ENCODE data around the gene TMEM184A.

The TMEM184A gene

DNA sequence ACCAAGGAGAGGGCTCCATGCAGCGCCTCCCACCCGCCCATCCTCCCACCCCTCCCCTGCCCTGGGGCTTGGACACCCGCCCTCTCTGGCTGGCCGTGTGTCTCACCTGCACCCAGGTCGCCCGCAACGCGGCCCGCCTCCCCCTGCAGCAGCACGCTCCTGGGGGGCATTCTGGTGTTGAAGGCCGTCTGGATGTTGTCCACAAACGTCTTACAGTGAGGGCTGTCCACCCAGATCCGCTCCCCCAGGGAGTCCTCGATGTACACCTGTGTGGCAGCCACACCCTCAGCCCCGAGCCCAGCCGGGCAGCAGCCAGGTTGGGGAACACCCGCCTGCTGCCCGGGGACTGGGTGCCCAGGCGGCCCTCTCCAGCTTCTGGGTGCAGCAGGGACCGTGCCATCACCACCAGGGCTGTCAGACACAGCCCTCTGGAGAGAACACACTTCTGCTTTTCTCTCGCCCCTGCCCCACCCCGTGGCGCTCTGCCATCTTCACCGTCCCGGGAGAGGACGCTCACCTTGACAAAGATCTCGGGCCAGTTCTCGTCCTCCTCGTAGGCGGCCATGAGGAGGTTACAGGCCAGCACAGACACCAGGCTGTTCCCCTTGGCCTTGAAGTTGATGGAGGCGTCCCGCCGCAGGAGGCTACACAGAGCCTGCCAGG, 56.5 kb downstream of the TMEM184A start:
- no peak for DNase-seq

DNA sequence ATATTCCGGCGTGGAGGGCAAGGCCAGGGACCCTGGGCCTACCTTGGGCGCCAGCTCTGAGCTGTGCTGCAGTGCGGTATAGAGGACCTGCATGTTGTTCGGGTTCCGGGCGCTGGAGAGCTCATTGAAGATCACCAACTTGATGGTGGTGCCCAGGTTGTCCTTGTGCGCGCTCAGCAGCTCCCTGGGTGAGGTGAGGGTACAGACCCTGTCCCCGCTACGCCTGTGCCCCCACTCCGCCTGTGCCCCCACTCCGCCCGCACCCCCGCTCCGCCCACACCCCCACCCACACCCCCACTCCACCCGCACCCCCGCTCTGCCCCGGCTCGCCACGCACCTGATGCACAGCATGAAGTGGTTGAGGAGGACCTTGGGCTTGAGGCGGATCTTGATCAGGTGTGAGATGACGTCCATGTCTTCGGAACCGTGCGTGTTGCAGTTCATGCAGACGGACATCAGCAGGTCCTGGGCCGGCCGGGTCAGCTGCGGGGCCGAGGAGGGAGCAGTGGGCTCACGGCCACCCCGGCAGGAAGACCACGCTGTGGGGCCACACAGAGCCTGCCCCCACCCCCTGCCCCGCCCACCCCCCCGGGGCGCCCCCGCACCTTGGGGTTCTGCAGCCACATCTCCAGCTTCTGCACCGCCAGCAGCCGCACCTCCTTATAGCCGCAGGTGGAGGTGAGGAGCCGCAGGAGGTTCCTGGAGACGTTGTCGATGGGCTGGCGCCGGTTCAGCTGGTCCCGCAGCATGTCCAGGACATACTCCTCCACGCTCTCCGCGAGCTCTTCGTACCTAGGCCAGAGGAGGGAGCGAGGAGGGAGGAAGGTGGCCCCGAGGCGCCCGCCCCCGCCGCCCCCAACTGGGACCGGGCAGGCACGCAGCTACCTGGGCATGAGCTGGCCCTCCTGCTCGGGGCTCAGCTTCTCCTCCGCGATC, 57.4 kb downstream of the TMEM184A start:
- no peak for DNase-seq

DNA sequence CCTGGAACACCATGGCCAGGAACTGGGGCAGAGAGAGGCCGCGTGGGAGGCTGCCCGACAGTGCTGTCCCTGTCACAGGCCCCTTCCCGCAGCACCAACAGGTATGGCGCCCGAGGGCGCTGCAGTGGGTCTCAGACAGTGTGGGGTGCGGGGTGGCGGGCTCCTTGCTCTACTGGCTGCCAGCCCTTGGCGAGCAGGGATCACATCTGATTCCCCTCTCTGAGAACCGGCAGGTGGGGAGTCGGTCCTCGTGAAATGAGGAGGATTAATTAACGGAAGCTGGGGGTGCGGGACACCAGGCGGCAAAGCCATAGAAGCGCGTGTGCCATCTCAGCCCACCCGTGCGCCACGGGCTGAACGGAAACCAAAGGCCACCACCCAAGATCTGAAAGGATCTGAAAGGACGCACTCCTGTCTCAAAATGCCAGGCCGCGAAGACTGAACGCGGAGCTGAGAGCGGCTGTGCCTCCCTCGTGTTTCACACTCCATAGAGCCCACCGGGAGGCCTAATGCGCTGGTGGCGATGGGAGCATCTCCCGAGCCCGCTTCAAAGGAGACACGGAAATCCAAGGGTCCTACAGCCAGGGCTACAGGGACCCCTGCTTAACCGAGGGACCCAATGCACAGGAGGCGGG, 58.6 kb downstream of the TMEM184A start:
- no peak for DNase-seq

DNA sequence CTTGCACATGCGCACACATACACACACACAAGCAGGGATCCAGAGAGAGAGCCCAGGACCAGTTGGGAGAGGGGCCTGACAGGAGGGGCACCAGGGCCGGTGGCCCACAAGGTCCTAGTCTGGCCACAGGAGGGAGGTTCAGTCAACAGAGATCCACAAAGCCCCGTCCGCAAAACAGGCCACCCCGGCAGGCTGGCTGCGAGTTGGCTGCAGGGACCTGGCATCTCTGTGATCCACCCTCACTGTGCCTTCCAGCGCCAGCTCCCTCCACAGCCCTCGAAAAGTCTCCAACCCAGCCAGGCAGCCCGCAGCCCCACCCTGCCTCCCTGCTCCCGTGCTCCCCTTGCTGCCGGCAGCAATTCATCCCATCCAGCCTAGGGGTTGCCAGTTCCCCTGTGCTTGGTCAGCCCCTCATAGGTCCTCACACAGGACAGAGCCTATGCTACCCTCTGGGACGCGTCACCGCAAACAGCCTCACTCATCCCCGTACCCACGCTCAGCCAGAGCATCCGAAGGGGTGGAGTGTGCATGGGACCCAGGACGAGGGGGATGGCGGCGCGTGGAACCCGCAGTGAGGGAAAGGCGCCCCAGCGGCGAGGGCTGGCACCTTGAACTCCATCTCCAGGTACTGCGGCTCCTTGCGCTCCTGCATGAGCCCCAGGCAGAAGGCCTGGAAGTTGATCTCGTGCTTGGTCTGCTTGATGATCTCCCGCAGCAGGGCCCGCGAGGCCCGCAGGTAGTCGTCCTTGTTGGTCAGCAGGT, 59.3 kb downstream of the TMEM184A start:
- no peak for DNase-seq

DNA sequence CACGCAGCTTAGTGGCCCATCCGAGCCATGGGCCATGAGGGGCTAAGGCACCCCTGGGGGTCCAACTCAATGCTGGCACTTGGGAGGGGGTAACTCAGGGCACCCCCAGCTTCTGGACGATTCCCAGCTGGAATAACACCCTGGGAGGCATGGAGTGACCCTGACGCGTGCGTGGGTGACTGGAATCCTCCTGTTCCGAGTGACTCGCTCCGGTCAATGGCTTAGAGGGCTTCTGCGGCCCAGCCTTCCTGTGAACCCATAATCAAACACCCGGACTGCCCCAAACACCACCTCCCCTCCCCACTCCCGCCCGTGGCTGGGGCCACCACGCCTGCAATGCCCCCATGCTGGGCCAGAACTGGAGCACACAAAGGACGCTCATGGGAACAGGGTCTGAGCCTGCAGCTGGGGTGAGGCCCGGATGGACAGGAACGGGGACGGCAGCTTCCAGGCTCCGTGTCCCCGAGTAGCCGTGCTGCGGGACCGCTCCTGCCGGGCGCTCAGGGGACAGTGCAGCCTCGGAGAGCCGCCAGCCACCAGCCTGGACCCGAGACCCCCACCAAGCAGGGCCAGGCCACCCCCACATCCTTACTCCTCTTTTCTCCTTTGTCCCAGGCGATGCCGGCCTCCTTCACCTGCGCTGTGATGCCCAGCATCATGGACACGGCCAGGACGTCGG, 60.3 kb downstream of the TMEM184A start:
- no peak for DNase-seq

DNA sequence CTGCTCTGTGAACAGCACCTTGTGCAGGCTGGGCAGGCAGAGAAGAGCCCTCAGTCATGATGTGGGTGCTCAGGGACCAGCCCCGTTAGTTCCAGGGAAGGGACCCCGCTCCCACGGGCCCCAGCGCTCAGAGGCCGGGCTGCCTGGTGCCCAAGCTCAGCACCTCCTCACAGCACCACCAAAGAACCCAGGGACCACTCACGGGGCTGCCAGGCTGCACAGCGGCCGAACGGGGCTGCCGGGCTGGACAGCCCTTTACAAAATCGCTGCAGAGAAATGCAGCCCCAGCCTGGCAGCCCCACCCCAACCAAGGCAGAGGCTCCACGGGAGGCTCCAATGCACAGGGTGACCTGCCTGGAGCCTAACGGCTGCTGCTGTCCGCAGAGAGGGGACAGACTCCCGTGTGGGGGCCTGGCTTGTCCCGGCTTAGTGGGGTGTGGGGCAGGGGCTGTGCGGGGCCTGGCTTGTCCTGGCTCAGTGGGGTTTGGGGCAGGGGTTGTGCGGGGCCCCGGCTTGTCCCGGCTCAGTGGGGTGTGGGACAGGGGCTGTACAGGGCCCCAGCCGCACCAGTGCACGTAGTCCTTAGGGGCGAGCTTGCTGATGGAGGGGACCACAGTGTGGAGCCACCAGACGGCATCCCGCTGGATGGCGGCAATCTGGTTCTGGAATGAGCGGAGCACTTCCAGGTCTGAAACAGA, 61.0 kb downstream of the TMEM184A start:
- DNase-seq = no peak

DNA sequence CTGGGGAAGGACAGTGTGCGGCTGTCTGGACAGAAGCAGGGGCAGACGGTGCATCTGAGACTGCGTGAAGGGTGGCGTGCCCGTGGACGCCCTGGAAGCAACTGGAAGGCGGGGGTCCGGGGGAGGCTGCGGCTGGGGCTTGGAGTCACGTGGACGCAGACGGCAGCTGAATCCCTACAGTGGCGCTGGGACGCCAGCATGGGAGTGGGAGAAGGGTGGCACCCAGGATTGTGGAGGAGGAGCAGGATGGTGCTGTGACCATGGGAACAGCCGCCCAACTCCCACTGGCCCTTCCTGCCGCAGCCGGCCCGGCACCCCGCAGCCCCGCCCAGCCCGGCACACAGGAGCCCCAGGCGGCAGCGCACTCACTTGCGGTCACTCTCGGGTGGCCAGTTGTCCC, 61.6 kb downstream of the TMEM184A start:
- DNase-seq = no peak

DNA sequence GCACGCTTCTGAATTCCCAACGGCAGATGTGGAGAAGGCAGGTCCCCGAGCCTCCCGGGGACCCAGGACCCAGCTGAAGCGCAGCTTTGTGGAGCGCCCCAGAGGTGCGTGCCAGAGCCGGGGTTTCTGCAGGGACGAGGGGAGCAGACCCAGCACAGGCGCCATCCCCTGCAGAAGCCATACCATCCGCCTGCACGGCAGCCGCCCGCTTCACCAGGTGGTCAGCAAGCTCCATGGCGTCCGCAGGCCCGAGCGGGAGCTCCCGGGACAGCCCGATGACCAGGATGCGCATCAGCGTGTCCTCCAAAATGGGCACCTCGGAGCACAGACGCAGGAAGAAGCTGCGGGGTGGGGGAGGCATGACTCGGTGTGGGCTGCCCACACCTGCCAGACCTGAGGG, 62.4 kb downstream of the TMEM184A start:
- no peak for DNase-seq

DNA sequence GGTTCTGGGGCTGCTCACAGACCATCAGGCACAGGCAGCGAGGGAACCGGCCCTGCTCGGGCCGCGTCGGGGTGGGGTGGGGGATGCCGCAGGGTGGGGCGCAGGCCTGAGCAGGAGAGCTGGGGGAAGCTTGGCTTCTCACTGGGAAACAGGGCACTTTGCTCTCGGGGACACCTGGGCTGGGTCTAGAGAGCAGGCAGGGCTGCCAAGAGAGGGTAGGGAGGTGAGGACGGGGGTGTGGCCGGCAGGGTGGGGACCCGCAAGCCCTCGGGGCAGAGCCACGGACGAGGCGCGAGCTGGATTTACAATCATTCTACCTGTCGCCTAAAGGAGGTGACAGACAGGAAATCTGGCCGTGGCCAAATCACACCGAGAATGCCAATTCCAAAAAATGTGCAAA, 62.9 kb downstream of the TMEM184A start:
- DNase-seq = no peak

DNA sequence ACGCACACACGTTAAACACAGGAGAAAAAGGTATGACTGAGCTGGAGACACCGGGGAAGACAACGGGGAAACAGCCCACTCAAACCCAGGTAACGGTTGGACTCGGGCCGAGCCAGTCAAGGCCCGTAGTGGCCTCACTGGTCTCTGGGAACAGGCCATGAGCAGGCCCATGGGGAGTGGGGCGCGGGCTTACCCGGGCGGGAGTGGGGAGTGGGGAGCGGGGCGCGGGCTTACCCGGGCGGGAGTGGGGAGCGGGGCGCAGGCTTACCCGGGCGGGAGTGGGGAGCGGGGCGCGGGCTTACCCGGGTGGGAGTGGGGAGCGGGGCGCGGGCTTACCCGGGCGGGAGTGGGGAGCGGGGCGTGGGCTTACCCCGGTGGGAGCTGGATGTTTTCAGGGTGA, 63.4 kb downstream of the TMEM184A start:
- no peak for DNase-seq
